NCI-H146 (cell line): ENCODE results near the gene ERMP1.

Source experiments
- DNase-seq: peaks from one replicate; lab custom pipeline; 2025; lab: John Stamatoyannopoulos, UW

ERMP1 gene

GRCh38 chr9:5778805-5779204, 54.1 kb downstream of the ERMP1 start:
- DNase-seq = no peak

- DNase-seq = no peak
Observed at GRCh38 chr9:5773324-5773999, 59.5 kb downstream of the ERMP1 start.

GRCh38 chr9:5767968-5768932, 64.7 kb downstream of the ERMP1 start:
- DNase-seq = no peak

- no peak for DNase-seq
Observed at GRCh38 chr9:5764130-5764868, 68.6 kb downstream of the ERMP1 start.

GRCh38 chr9:5762421-5762820, 70.5 kb downstream of the ERMP1 start:
- no peak for DNase-seq

GRCh38 chr9:5760338-5760737, 72.6 kb downstream of the ERMP1 start:
- no peak for DNase-seq

- no peak for DNase-seq
Observed at GRCh38 chr9:5756633-5757032, 76.3 kb downstream of the ERMP1 start.

- DNase-seq = no peak
Observed at GRCh38 chr9:5750569-5750968, 82.3 kb downstream of the ERMP1 start.

GRCh38 chr9:5749306-5749705, 83.6 kb downstream of the ERMP1 start:
- no peak for DNase-seq

- no peak for DNase-seq
Observed at GRCh38 chr9:5748438-5748837, 84.5 kb downstream of the ERMP1 start.

- no peak for DNase-seq
Observed at GRCh38 chr9:5743109-5743508, 89.8 kb downstream of the ERMP1 start.

GRCh38 chr9:5736563-5737346, 96.2 kb downstream of the ERMP1 start:
- no peak for DNase-seq

GRCh38 chr9:5735072-5735471, 97.8 kb downstream of the ERMP1 start:
- no peak for DNase-seq
